ENCODE measurements around the gene EDC3. TPM values are rescaled to one million over a fixed set of nuclear protein-coding genes. Genes with fewer than 3 reads are reported as not detected.
A peak's percentile ranks its signal among the peaks of the same experiment; 100 is the strongest.

EDC3 gene
- polyA plus RNA-seq, 1 donor: 31.1 TPM

DNA sequence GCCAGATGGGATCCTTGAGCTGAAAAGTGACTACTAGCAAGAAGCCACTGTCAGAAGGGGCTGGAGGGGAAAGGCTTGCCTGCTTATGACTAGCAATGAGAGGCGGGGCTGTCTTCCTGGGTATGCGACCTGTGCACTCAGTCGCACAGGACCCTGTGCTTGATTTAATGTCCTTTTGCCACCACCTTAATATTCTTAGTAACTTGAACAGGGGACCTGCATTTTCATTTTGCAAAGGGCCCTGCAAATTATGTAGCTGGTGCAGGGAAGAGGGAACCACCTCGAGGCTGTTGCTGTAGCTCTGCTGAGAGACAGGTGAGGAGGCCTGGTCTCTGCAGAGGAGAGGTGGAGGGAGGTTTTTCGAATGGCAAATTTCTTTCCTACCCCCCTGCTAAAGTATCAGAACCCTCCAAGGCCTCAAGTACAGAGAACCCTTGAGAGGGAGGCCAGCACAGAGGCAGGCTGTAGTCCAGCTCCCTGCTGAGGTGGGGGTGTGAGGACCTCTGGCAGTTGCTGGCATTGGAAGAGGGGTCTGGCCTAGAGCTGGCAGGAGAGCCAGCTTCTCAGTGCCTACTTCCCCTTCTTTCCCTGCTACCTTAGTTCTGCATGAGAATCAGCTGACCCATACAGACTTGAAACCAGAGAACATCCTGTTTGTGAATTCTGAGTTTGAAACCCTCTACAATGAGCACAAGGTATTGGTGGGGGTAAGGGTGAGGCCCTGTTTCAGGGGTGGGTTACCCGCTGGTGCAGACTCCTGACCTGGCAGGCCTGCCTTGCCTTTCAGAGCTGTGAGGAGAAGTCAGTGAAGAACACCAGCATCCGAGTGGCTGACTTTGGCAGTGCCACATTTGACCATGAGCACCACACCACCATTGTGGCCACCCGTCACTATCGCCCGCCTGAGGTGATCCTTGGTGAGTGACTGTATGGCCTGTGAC, 68.8 kb downstream of the EDC3 start:
- no peak overlapping the region for H3K4me3 ChIP-seq (ENCODE audit: low read length)
- 80% methylated on average over 1 of the region's 10 CpGs for WGBS (ENCODE audit: insufficient coverage, low lambda C conversion rate)
- H3K27ac ChIP-seq (ENCODE audit: low read length): no peak overlapping the region

DNA sequence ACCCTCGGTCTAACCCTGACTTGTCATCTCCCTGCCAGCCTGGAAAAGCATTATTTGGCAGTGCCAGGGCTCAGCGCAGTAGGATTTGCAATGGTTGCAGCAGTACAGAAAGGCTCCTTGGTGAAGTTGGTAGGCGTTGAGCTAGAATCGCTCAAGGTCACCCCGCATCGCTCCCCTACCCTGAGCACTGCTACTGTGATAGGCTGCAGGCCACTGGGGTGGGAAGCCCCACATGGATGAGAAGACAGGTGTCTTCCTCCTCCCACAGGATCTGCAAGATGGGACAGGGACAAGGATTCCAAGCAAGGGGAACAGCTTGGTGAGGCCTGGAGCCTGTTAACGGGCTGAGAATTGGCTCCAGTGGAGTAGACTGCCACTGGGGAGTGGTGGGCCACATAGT, 69.5 kb downstream of the EDC3 start:
- no CpG with 5 or more reads among the region's 7 CpGs for WGBS (ENCODE audit: insufficient coverage, low lambda C conversion rate)
- no peak overlapping the region for H3K27ac ChIP-seq (ENCODE audit: low read length)
- H3K9me3 ChIP-seq (ENCODE audit: control insufficient read depth, low read depth, low read length): no peaks in the 10 kb centered on the region
- no peaks in the 10 kb centered on the region for H3K27me3 ChIP-seq (ENCODE audit: control insufficient read depth, insufficient read depth, low read length)
- no peaks in the 10 kb centered on the region for H3K4me1 ChIP-seq (ENCODE audit: control insufficient read depth, insufficient read depth, low read length)
- H3K36me3 ChIP-seq (ENCODE audit: control insufficient read depth, insufficient read depth, low read length): peaks cover 100% of the 10 kb centered on the region
- H3K4me3 ChIP-seq (ENCODE audit: low read length): no peak overlapping the region
- DNase-seq: no peak

More for the DNA sequence above, 68.8 kb downstream of the EDC3 start:
- H3K9me3 ChIP-seq (ENCODE audit: control insufficient read depth, low read depth, low read length): no peaks in the 10 kb centered on the region
- no peaks in the 10 kb centered on the region for H3K4me1 ChIP-seq (ENCODE audit: control insufficient read depth, insufficient read depth, low read length)
- peaks cover 97% of the 10 kb centered on the region for H3K36me3 ChIP-seq (ENCODE audit: control insufficient read depth, insufficient read depth, low read length)
- H3K27me3 ChIP-seq (ENCODE audit: control insufficient read depth, insufficient read depth, low read length): no peaks in the 10 kb centered on the region
- DNase-seq: no peak

DNA sequence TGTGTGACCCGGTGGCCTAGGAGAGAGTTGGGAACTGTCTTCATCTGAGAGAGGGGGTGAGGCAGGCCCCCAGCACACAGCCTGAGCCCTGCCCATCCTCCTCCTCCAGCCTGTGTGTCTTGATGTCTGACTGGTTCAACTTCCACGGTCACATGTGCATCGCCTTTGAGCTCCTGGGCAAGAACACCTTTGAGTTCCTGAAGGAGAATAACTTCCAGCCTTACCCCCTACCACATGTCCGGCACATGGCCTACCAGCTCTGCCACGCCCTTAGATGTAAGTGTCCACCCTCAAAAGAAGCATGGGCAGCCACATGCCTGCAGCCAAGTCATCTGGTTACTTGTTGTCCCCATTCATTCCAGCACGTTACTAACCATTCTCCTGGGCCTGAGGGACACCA, 70.1 kb downstream of the EDC3 start:
- Histone ChIP-seq H3K36me3 (ENCODE audit: control insufficient read depth, insufficient read depth, low read length) (peaks cover 100% of the 10 kb centered on the region), H3K27ac (ENCODE audit: low read length) (no peak overlapping the region), H3K4me3 (ENCODE audit: low read length) (no peak overlapping the region), H3K4me1 (ENCODE audit: control insufficient read depth, insufficient read depth, low read length) (no peaks in the 10 kb centered on the region), H3K9me3 (ENCODE audit: control insufficient read depth, low read depth, low read length) (no peaks in the 10 kb centered on the region), H3K27me3 (ENCODE audit: control insufficient read depth, insufficient read depth, low read length) (no peaks in the 10 kb centered on the region)
- no CpG with 5 or more reads among the region's 6 CpGs for WGBS (ENCODE audit: insufficient coverage, low lambda C conversion rate)
- DNase-seq: no peak

DNA sequence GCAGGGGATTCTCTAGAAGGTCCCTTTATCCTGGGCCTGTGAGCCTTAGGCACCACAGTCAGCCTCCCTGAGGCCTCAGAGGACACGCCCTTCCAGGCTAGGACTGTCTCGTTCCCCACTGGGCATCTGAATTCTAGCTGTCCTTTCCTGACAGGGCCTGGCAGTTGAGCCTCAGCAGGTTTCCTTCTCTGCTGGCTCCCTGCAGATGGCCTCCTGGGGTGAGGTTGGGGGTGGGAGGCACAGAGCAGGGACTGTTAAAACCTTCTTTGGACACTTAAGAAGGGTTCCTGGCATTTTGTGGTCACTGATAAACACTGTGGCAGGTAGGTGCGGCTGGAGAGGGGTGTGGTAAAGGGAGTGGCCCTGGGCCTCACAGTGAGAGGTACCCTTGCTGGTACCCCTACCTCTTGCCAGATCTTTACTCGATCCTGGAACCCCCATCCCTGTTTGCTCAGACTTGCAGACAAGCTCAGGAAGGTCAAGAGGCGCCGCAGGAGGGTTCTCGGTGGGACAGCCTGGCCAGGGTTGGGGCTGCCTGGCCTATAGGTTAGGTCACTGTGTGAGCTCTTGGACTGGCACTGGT, 71.7 kb downstream of the EDC3 start:
- no CpG with 5 or more reads among the region's 7 CpGs for WGBS (ENCODE audit: insufficient coverage, low lambda C conversion rate)
- Histone ChIP-seq H3K27me3 (ENCODE audit: control insufficient read depth, insufficient read depth, low read length) (no peaks in the 10 kb centered on the region), H3K36me3 (ENCODE audit: control insufficient read depth, insufficient read depth, low read length) (peaks cover 100% of the 10 kb centered on the region)

DNA sequence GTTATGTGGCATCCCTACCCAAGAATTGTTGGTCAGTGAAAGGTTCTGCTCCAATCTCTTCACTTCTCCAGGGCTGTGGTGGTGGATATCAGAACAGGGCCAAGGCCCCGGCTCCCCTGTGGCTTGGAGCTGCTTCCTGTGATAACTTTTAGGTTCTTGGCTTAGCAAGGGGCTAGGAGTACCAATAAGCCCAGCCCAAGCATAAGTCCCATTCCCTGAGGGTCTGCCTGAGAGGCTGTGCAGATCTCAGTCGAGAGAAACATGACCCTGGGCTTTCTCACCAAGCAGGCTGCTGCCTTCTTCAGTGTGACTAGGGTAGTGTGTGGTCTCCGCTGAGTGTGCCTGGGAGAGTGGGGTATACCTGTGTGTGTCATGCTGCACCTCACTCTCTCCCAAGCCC, 73.1 kb downstream of the EDC3 start:
- no CpG with 5 or more reads among the region's 3 CpGs for WGBS (ENCODE audit: insufficient coverage, low lambda C conversion rate)
- Histone ChIP-seq H3K27ac (ENCODE audit: low read length) (no peak overlapping the region), H3K4me1 (ENCODE audit: control insufficient read depth, insufficient read depth, low read length) (no peaks in the 10 kb centered on the region), H3K36me3 (ENCODE audit: control insufficient read depth, insufficient read depth, low read length) (peaks cover 97% of the 10 kb centered on the region), H3K9me3 (ENCODE audit: control insufficient read depth, low read depth, low read length) (no peaks in the 10 kb centered on the region), H3K27me3 (ENCODE audit: control insufficient read depth, insufficient read depth, low read length) (no peaks in the 10 kb centered on the region), H3K4me3 (ENCODE audit: low read length) (no peak overlapping the region)
- no peak for DNase-seq

More for the DNA sequence above, 71.7 kb downstream of the EDC3 start:
- no peak for DNase-seq
- Histone ChIP-seq H3K9me3 (ENCODE audit: control insufficient read depth, low read depth, low read length) (no peaks in the 10 kb centered on the region), H3K4me1 (ENCODE audit: control insufficient read depth, insufficient read depth, low read length) (no peaks in the 10 kb centered on the region), H3K4me3 (ENCODE audit: low read length) (no peak overlapping the region), H3K27ac (ENCODE audit: low read length) (no peak overlapping the region)

DNA sequence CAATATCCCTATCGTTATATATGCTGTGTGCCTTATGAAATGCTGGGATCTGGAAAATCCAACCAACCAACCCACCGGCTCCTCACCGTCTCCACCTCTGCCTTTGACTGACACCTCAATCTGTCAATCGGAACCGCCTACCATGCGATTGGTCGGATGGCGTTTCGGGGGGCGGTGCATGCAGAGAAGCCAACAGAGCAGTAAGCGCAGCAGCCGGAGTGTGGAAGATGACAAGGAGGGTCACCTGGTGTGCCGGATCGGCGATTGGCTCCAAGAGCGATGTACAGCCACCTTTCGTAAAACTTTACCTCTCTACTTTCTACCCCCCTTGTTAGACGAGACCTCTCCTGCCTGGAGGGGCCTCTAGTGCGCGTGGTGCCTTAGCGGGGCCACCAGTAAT, 73.9 kb downstream of the EDC3 start:
- no peaks in the 10 kb centered on the region for H3K9me3 ChIP-seq (ENCODE audit: control insufficient read depth, low read depth, low read length)
- 100% methylated on average over 5 of the region's 21 CpGs for WGBS (ENCODE audit: insufficient coverage, low lambda C conversion rate)
- peaks cover 88% of the 10 kb centered on the region for H3K36me3 ChIP-seq (ENCODE audit: control insufficient read depth, insufficient read depth, low read length)
- H3K4me3 ChIP-seq (ENCODE audit: low read length): no peak overlapping the region
- no peak overlapping the region for H3K27ac ChIP-seq (ENCODE audit: low read length)
- no peak for DNase-seq
- no peaks in the 10 kb centered on the region for H3K27me3 ChIP-seq (ENCODE audit: control insufficient read depth, insufficient read depth, low read length)
- peaks cover 4% of the 10 kb centered on the region for H3K4me1 ChIP-seq (ENCODE audit: control insufficient read depth, insufficient read depth, low read length)

DNA sequence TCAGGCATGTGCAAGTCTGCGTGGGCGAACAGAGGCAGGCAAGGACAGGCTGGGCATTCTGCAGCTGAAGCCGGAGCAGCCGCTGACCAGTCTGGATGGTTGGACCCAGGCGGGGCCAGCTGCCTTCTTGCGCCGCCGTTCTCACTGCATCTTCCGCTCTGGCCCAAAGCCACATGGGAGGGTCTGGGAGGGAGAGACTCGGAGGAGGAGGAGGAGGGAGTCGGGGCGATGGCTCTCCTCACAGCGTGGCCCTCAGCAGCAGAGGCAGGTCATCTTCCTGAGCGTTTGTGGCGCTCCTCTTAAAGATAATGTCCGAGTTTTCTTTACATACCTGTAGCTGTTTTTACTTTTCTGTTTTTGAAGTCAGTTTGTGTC, 74.3 kb downstream of the EDC3 start:
- no peak for DNase-seq
- Histone ChIP-seq H3K36me3 (ENCODE audit: control insufficient read depth, insufficient read depth, low read length) (peaks cover 84% of the 10 kb centered on the region), H3K4me1 (ENCODE audit: control insufficient read depth, insufficient read depth, low read length) (peaks cover 8% of the 10 kb centered on the region)

DNA sequence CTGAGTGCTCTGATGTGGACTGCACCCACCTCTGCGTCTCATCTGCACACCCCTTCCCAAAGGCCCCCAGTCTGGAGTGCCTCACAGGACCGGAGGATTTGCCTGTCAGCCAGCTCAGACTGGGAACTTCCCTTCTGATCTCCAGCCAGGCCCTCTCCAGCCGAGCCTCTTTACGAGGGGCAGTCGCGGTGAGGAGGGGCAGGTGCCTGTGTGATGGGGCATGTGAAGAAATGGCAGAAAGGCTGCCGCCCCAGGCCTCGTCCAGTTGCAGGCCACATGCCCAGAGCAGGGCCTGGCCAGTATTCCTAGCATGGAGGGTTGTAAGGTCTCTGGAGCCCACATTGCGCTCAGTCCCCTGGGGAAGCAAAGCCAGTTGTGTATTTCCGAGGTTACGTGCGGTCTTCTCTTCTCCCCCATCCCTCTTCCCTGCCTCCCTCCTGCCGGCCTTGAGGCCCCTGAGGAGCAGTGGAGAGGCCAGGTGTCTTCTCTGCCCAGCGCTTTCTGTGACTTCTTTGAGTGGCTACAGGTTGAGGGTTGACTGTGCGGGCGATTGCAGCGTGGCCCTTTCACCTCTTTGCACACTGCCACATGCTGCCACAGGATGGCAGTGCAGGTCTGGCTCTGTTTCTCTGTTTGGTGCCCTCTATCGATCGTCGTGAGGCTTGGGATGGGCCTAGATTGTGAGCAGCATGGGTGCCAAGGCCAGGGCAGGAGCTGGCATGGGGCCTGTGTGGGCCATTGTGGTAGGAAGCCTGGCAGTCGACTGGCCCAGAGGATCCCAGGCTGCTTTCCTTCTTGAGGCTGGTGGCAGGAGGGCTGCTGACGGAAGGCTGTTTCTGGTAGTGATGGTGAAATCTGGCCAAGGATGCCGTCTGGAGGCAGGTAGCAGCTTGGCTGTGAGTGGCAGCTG, 74.9 kb downstream of the EDC3 start:
- peaks cover 8% of the 10 kb centered on the region for H3K4me1 ChIP-seq (ENCODE audit: control insufficient read depth, insufficient read depth, low read length)
- no peak overlapping the region for H3K4me3 ChIP-seq (ENCODE audit: low read length)
- peak; percentile 45 to 52 for DNase-seq
- no peak overlapping the region for H3K27ac ChIP-seq (ENCODE audit: low read length)
- peaks cover 78% of the 10 kb centered on the region for H3K36me3 ChIP-seq (ENCODE audit: control insufficient read depth, insufficient read depth, low read length)
- no peaks in the 10 kb centered on the region for H3K27me3 ChIP-seq (ENCODE audit: control insufficient read depth, insufficient read depth, low read length)
- H3K9me3 ChIP-seq (ENCODE audit: control insufficient read depth, low read depth, low read length): no peaks in the 10 kb centered on the region
- WGBS (ENCODE audit: insufficient coverage, low lambda C conversion rate): no CpG with 5 or more reads among the region's 23 CpGs

More for the DNA sequence above, 74.3 kb downstream of the EDC3 start:
- Histone ChIP-seq H3K27ac (ENCODE audit: low read length) (no peak overlapping the region), H3K4me3 (ENCODE audit: low read length) (no peak overlapping the region), H3K9me3 (ENCODE audit: control insufficient read depth, low read depth, low read length) (no peaks in the 10 kb centered on the region), H3K27me3 (ENCODE audit: control insufficient read depth, insufficient read depth, low read length) (no peaks in the 10 kb centered on the region)
- WGBS (ENCODE audit: insufficient coverage, low lambda C conversion rate): no CpG with 5 or more reads among the region's 16 CpGs

DNA sequence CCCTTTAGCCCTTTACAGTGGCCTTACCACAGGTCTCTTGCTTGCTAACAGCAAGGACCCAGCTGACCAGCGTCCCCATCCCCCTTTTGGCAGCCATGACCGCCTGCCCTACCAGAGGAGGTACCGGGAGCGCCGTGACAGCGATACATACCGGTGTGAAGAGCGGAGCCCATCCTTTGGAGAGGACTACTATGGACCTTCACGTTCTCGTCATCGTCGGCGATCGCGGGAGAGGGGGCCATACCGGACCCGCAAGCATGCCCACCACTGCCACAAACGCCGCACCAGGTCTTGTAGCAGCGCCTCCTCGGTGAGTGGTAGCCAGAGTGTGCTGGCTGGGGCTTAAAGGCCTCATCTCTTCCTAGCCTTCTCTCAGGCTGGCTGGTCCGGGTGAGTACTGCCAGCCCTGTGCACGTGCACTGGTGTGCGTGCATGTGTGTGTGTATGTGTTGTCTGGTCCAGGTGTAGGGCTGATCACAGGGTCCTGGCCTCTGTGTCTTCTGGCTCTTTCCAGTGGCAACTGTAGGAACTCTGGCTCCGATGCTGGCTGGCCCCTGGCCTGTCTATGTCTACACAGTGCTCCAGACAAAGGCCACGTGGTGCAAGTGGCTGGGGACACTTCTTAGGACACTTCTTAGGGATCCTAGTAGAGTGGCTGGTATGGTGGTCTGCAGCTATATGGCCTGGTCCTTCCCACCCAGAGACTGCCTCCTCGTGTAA, 75.7 kb downstream of the EDC3 start:
- no CpG with 5 or more reads among the region's 27 CpGs for WGBS (ENCODE audit: insufficient coverage, low lambda C conversion rate)
- Histone ChIP-seq H3K27me3 (ENCODE audit: control insufficient read depth, insufficient read depth, low read length) (no peaks in the 10 kb centered on the region), H3K27ac (ENCODE audit: low read length) (no peak overlapping the region), H3K36me3 (ENCODE audit: control insufficient read depth, insufficient read depth, low read length) (peaks cover 70% of the 10 kb centered on the region), H3K4me3 (ENCODE audit: low read length) (no peak overlapping the region), H3K4me1 (ENCODE audit: control insufficient read depth, insufficient read depth, low read length) (peaks cover 8% of the 10 kb centered on the region), H3K9me3 (ENCODE audit: control insufficient read depth, low read depth, low read length) (no peaks in the 10 kb centered on the region)
- DNase-seq: no peak
